Lower leg skin (tissue), 4 donors: ENCODE data around the gene HOXA1. TPM values are rescaled to one million over a fixed set of nuclear protein-coding genes. Genes with fewer than 3 reads are reported as not detected.

ENCODE experiments used
- DNase-seq, 2 donors: peaks; one replicate each; pipeline ENCODE4 v3.0.0-alpha.2; 2019; ENCODE audit warnings: low spot score in 2 of 2
- H3K4me3 ChIP-seq: fragments of 200-600 bp; sonication (generic); 2 replicates; pipeline ENCODE4 v1.5.1; 2017; ENCODE audit warnings: mild to moderate bottlenecking, low read depth; ENCODE audit not compliant: poor library complexity, severe bottlenecking
- CTCF ChIP-seq, 3 donors: fragments of 450-650 bp; IDR thresholded peaks; one replicate each; pipeline ENCODE4 v1.5.1; 2016; ENCODE audit warnings: antibody characterized with exemption in 3 of 3, mild to moderate bottlenecking in 3 of 3, moderate library complexity in 2 of 3
- POLR2A ChIP-seq, 2 donors: fragments of 450-650 bp; IDR thresholded peaks; one replicate each; pipeline ENCODE4 v1.6.1; 2016 to 2017; ENCODE audit warnings: antibody characterized with exemption in 2 of 2, mild to moderate bottlenecking in 1 of 2, moderate library complexity in 1 of 2
- WGBS, 2 donors: methylation state at CpG; one replicate each; pipeline ENCODE4 v1.1.5; 2018; 5-methylcytosine and 5-hydroxymethylcytosine counted together
- intact Hi-C: fragments of 100-400 bp; cut with DNase I; formaldehyde crosslinking; loops from one replicate; pipeline ENCODE4 v1.15.0; 2023; ENCODE audit warnings: low total_unique reads
- total RNA-seq, 4 donors: library from RNA; depleted of rRNA; stranded (reverse); fragments of >200 nt; gene quantifications; one replicate each; pipeline ENCODE4 v1.1.0, GENCODE V29; 2016

HOXA1 gene
- total RNA-seq, 4 donors from 2014 or later: 0.63 to 3.2 (median 1.9) TPM

GRCh38 chr7:27117887-27118491 lies 22.2 kb upstream of the HOXA1 start:
- DNase-seq: peak in 1 of 2 donors; percentile 49
- 74 to 81% methylated on average over 19 of the region's 19 CpGs for WGBS, 2 donors
- intact Hi-C loops: no loop called here
- no peak overlapping the region for H3K4me3 ChIP-seq
- no peak for TF ChIP-seq CTCF (IDR thresholded peaks at IDR 0.05)
- no peak for TF ChIP-seq POLR2A (IDR thresholded peaks at IDR 0.05)

- TF ChIP-seq POLR2A (IDR thresholded peaks at IDR 0.05) (no peak), CTCF (IDR thresholded peaks at IDR 0.05) (no peak)
- intact Hi-C loops: no loop called here
- no peak overlapping the region for H3K4me3 ChIP-seq
- WGBS, 2 donors: 83 to 87% methylated on average over 12 of the region's 12 CpGs
- DNase-seq: no peak
Measured at GRCh38 chr7:27116962-27117886, 21.4 kb upstream of the HOXA1 start.

GRCh38 chr7:27116031-27116961 lies 20.5 kb upstream of the HOXA1 start:
- WGBS, 2 donors: 79 to 83% methylated on average over 20 of the region's 20 CpGs
- intact Hi-C loops: no loop called here
- DNase-seq: no peak
- no peak overlapping the region for H3K4me3 ChIP-seq
- TF ChIP-seq CTCF (IDR thresholded peaks at IDR 0.05) (no peak), POLR2A (IDR thresholded peaks at IDR 0.05) (no peak)

GRCh38 chr7:27115221-27116026 lies 19.6 kb upstream of the HOXA1 start:
- no peak overlapping the region for H3K4me3 ChIP-seq
- TF ChIP-seq POLR2A (IDR thresholded peaks at IDR 0.05): no peak
- no peak for TF ChIP-seq CTCF (IDR thresholded peaks at IDR 0.05)
- intact Hi-C loops: no loop called here
- DNase-seq: no peak
- 78 to 85% methylated on average over 34 to 45 of the region's 45 CpGs for WGBS, 2 donors

GRCh38 chr7:27114881-27115220 lies 19.1 kb upstream of the HOXA1 start:
- intact Hi-C loops: no loop called here
- DNase-seq: no peak
- H3K4me3 ChIP-seq: no peak overlapping the region

More at GRCh38 chr7:27114881-27115220, 19.1 kb upstream of the HOXA1 start:
- TF ChIP-seq CTCF (IDR thresholded peaks at IDR 0.05): no peak
- WGBS, 2 donors: 78 to 81% methylated on average over 6 of the region's 6 CpGs
